Measurements from ENCODE around the gene STEAP1B.

STEAP1B gene

DNA sequence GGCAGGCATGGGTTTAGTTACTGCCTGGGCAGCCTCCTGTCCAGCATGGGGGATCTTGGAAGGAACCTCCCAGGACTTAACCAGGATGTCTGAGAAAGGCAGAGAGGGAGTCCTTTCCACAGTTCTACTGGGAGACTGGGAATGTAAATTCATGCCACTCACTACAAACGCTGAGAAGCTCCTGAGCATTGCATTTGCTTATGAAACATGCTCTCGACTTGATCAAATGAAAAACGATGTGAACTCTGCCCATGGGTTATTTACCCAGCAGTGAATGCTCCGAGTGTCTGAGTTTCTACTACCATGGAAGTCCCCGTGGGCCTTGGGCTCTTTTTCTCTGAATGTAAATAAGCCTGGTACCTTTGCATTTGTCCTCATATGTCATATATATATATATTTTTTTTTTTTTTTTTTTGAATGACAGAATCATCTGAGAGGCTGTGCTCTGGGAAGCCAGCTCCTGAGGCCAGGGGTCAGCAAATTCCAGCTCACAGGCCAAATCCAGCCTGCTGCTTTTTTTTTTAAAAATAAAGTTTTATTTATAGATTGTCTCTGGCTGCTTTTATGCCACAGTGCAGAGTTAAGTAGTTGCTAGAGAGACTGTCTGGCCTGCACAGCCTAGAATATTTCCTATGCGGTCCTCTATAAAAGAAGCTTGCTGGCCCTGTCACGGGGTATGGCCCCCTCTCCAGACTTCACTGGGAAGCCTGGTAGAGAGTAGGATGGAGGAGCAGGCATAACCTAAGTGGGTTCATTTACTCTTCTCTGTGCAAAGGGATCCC lies 121.6 kb downstream of the STEAP1B start:
- Histone ChIP-seq H3K27ac (ENCODE audit: low read length) (no peak overlapping the region), H3K27me3 (ENCODE audit: low read depth, low read length) (peaks cover 17% of the 10 kb centered on the region; the same call in 1 of the 2 replicates), H3K4me3 (ENCODE audit: low read length) (no peak overlapping the region), H2AFZ (ENCODE audit: low read depth, low read length) (no peak overlapping the region), H3K79me2 (ENCODE audit: low read length) (no peaks in the 10 kb centered on the region), H3K4me2 (ENCODE audit: low read length) (no peak overlapping the region), H4K20me1 (ENCODE audit: insufficient read depth, low read length) (no peaks in the 10 kb centered on the region), H3K4me1 (ENCODE audit: low read length) (no peaks in the 10 kb centered on the region), H3K9ac (ENCODE audit: low read length) (no peak overlapping the region), H3K9me3 (ENCODE audit: insufficient read depth, low read length) (no peaks in the 10 kb centered on the region), H3K36me3 (replicated peaks; ENCODE audit: low read depth, low read length) (no peaks in the 10 kb centered on the region)
- TF ChIP-seq CTCF (IDR thresholded peaks at IDR 0.05; ENCODE audit: low read depth, low read length) (no peak), EZH2phosphoT487 (IDR thresholded peaks at IDR 0.05; ENCODE audit: low read depth) (no peak)

DNA sequence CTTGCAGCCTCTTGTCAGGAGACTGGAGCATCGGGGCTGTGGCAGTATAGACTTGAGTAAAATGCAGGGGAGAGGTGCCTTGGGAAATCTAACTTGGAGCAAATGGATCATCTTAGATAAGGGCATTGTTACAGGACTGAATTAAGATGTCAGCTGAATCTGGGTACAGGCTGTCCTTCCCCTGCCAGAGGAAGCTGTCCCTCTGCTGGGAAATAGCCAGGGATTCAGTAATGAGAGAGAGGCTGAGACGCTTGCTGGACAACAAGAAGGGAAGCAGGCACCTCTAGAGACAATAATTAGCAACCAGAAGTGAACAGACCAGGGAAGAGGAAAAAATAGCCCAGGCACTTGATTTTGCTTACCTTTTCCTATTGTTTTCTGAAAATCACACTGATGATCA lies 122.3 kb downstream of the STEAP1B start:
- H3K27ac ChIP-seq (ENCODE audit: low read length) = no peak overlapping the region

GRCh38 chr7:22375359-22376048 lies 124.5 kb downstream of the STEAP1B start:
- no peak overlapping the region for H3K9ac ChIP-seq (ENCODE audit: low read length)
- no peak overlapping the region for H2AFZ ChIP-seq (ENCODE audit: low read depth, low read length)
- no peaks in the 10 kb centered on the region for H4K20me1 ChIP-seq (ENCODE audit: insufficient read depth, low read length)
- TF ChIP-seq CTCF (IDR thresholded peaks at IDR 0.05; ENCODE audit: low read depth, low read length) (no peak), EZH2phosphoT487 (IDR thresholded peaks at IDR 0.05; ENCODE audit: low read depth) (no peak)
- no peaks in the 10 kb centered on the region for H3K79me2 ChIP-seq (ENCODE audit: low read length)
- H3K27me3 ChIP-seq (ENCODE audit: low read depth, low read length) = peaks cover 13% of the 10 kb centered on the region; the same call in 1 of the 2 replicates
- no peak overlapping the region for H3K4me2 ChIP-seq (ENCODE audit: low read length)
- no peaks in the 10 kb centered on the region for H3K4me1 ChIP-seq (ENCODE audit: low read length)
- H3K36me3 ChIP-seq (replicated peaks; ENCODE audit: low read depth, low read length) = no peaks in the 10 kb centered on the region
- no peak overlapping the region for H3K4me3 ChIP-seq (ENCODE audit: low read length)
- no peaks in the 10 kb centered on the region for H3K9me3 ChIP-seq (ENCODE audit: insufficient read depth, low read length)
- no peak overlapping the region for H3K27ac ChIP-seq (ENCODE audit: low read length)

More for the DNA sequence above, 122.3 kb downstream of the STEAP1B start:
- Histone ChIP-seq H3K36me3 (replicated peaks; ENCODE audit: low read depth, low read length) (no peaks in the 10 kb centered on the region), H3K9ac (ENCODE audit: low read length) (no peak overlapping the region), H3K27me3 (ENCODE audit: low read depth, low read length) (peaks cover 17% of the 10 kb centered on the region; the same call in 1 of the 2 replicates), H4K20me1 (ENCODE audit: insufficient read depth, low read length) (no peaks in the 10 kb centered on the region), H3K4me1 (ENCODE audit: low read length) (no peaks in the 10 kb centered on the region), H3K9me3 (ENCODE audit: insufficient read depth, low read length) (no peaks in the 10 kb centered on the region), H2AFZ (ENCODE audit: low read depth, low read length) (no peak overlapping the region), H3K4me3 (ENCODE audit: low read length) (no peak overlapping the region), H3K79me2 (ENCODE audit: low read length) (no peaks in the 10 kb centered on the region), H3K4me2 (ENCODE audit: low read length) (no peak overlapping the region)
- TF ChIP-seq CTCF (IDR thresholded peaks at IDR 0.05; ENCODE audit: low read depth, low read length) = no peak
- TF ChIP-seq EZH2phosphoT487 (IDR thresholded peaks at IDR 0.05; ENCODE audit: low read depth) = no peak

DNA sequence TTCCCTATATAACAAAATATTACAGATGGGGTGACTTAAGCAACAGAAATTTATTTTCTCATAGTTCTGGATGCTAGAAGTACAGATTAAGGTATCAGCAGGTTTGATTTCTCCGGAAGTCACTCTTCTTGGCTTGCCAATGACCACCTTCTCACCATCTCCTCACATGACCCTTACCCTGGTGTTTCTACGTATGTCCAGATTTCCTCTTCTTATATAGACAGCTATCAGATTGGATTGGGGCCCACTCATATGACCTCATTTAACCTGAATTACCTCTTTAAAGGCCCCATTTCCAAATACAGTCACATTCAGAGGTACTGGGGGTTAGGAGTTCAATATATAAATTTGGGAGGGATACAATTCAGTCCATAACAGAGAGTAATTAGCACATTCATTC lies 126.1 kb downstream of the STEAP1B start:
- no peak overlapping the region for H3K27ac ChIP-seq (ENCODE audit: low read length)
- TF ChIP-seq CTCF (IDR thresholded peaks at IDR 0.05; ENCODE audit: low read depth, low read length) = no peak
- TF ChIP-seq EZH2phosphoT487 (IDR thresholded peaks at IDR 0.05; ENCODE audit: low read depth) = no peak
- no peak overlapping the region for H3K4me3 ChIP-seq (ENCODE audit: low read length)
- no peaks in the 10 kb centered on the region for H4K20me1 ChIP-seq (ENCODE audit: insufficient read depth, low read length)
- H3K4me1 ChIP-seq (ENCODE audit: low read length) = no peaks in the 10 kb centered on the region
- no peak overlapping the region for H2AFZ ChIP-seq (ENCODE audit: low read depth, low read length)
- H3K27me3 ChIP-seq (ENCODE audit: low read depth, low read length) = peaks cover 13% of the 10 kb centered on the region; the same call in 1 of the 2 replicates
- no peaks in the 10 kb centered on the region for H3K9me3 ChIP-seq (ENCODE audit: insufficient read depth, low read length)
- no peaks in the 10 kb centered on the region for H3K79me2 ChIP-seq (ENCODE audit: low read length)
- no peak overlapping the region for H3K4me2 ChIP-seq (ENCODE audit: low read length)
- H3K36me3 ChIP-seq (replicated peaks; ENCODE audit: low read depth, low read length) = no peaks in the 10 kb centered on the region
- no peak overlapping the region for H3K9ac ChIP-seq (ENCODE audit: low read length)
